ENCODE data around the gene CPM. TPM values are rescaled to one million over a fixed set of nuclear protein-coding genes. Genes with fewer than 3 reads are reported as not detected.
"Not testable (repeated sequence)": the region's sequence is repeated elsewhere in the genome, so short reads cannot be mapped to it uniquely, and the experiment has no call there.

CPM gene
- total RNA-seq, 2 experiments from 2014 or later: 18.0 to 18.7 TPM

- H3K9me3 Mint-ChIP-seq (ENCODE audit: low read depth); H3K27me3 Mint-ChIP-seq; ATAC-seq; DNase-seq; CTCF ChIA-PET: not testable (repeated sequence)
- POLR2A ChIA-PET: interaction anchor here (0.7 kb wide), 1 partner anchor 662 kb away, joined by 7 read pairs; no protein-coding TSS in a partner anchor
- Mint-ChIP-seq H3K27ac (peak overlapping the region; percentile 99), H3K36me3 (ENCODE audit: low read depth) (peaks cover 54% of the 10 kb centered on the region), H3K4me1 (peaks cover 50% of the 10 kb centered on the region), H3K4me3 (peak overlapping the region; percentile 88)
- intact Hi-C loops (cut with DNase I, micrococcal nuclease): loop anchor here in 1 of 2 experiments (10.0 kb wide), 1 partner anchor 775 kb away; the partner anchor contains the start of gene CCT2
Measured at GRCh38 chr12:68810027-68810389, 123.0 kb downstream of the CPM start.

GRCh38 chr12:68809190-68810026 is 123.6 kb downstream of the CPM start:
- no peaks in the 10 kb centered on the region for H3K27me3 Mint-ChIP-seq
- peak overlapping the region; percentile 88 for H3K4me3 Mint-ChIP-seq
- DNase-seq (no peak), ATAC-seq (peak; percentile 1)
- CTCF ChIA-PET: interaction anchor here (0.5 to 3.1 kb wide), 7 partner anchors 9 to 63 kb away, joined by 3 to 18 read pairs (median 4); partner anchors contain the start of gene SLC35E3
- H3K9me3 Mint-ChIP-seq (ENCODE audit: low read depth): no peaks in the 10 kb centered on the region
- intact Hi-C loops (cut with DNase I, micrococcal nuclease): loop anchor here (1.0 to 10.0 kb wide), 5 partner anchors 18 to 775 kb away; partner anchors contain the start of genes RAP1B (in 2 of the 2), CCT2 (in 1 of the 2) and MDM1 (in 1 of the 2)
- H3K4me1 Mint-ChIP-seq: peaks cover 45% of the 10 kb centered on the region
- POLR2A ChIA-PET: interaction anchor here (0.6 to 1.2 kb wide), 3 partner anchors 9 to 522 kb away, joined by 3 read pairs; no protein-coding TSS in a partner anchor
- H3K36me3 Mint-ChIP-seq (ENCODE audit: low read depth): peaks cover 48% of the 10 kb centered on the region
- H3K27ac Mint-ChIP-seq: peak overlapping the region; percentile 99

DNA sequence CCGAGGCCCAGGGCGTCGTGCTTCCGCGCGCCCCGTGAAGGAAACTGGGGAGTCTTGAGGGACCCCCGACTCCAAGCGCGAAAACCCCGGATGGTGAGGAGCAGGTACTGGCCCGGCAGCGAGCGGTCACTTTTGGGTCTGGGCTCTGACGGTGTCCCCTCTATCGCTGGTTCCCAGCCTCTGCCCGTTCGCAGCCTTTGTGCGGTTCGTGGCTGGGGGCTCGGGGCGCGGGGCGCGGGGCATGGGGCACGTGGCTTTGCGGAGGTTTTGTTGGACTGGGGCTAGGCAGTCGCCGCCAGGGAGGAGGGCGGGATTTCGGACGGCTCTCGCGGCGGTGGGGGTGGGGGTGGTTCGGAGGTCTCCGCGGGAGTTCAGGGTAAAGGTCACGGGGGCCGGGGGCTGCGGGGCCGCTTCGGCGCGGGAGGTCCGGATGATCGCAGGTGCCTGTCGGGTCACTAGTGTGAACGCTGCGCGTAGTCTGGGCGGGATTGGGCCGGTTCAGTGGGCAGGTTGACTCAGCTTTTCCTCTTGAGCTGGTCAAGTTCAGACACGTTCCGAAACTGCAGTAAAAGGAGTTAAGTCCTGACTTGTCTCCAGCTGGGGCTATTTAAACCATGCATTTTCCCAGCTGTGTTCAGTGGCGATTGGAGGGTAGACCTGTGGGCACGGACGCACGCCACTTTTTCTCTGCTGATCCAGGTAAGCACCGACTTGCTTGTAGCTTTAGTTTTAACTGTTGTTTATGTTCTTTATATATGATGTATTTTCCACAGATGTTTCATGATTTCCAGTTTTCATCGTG is 124.4 kb downstream of the CPM start:
- H3K36me3 Mint-ChIP-seq (ENCODE audit: low read depth): peaks cover 44% of the 10 kb centered on the region
- CTCF ChIA-PET: interaction anchor here (0.8 to 3.1 kb wide), 10 partner anchors 9 to 120 kb away, joined by 3 to 18 read pairs (median 6); partner anchors contain the start of gene SLC35E3
- H3K27ac Mint-ChIP-seq: peak overlapping the region; percentile 99
- ATAC-seq: peak; percentile 35
- H3K27me3 Mint-ChIP-seq: no peaks in the 10 kb centered on the region
- POLR2A ChIA-PET: interaction anchor here (0.6 to 1.2 kb wide), 5 partner anchors 10 to 567 kb away, joined by 3 read pairs; no protein-coding TSS in a partner anchor
- peak; percentile 83 for DNase-seq
- H3K4me3 Mint-ChIP-seq: peak overlapping the region; percentile 88
- no peaks in the 10 kb centered on the region for H3K9me3 Mint-ChIP-seq (ENCODE audit: low read depth)
- intact Hi-C loops (cut with DNase I, micrococcal nuclease): loop anchor here (1.0 to 10.0 kb wide), 10 partner anchors 19 to 476 kb away; partner anchors contain the start of genes MDM1 (in 2 of the 2), RAP1B (in 2 of the 2), CPM (in 1 of the 2) and CPSF6 (in 1 of the 2)
- peaks cover 41% of the 10 kb centered on the region for H3K4me1 Mint-ChIP-seq

DNA sequence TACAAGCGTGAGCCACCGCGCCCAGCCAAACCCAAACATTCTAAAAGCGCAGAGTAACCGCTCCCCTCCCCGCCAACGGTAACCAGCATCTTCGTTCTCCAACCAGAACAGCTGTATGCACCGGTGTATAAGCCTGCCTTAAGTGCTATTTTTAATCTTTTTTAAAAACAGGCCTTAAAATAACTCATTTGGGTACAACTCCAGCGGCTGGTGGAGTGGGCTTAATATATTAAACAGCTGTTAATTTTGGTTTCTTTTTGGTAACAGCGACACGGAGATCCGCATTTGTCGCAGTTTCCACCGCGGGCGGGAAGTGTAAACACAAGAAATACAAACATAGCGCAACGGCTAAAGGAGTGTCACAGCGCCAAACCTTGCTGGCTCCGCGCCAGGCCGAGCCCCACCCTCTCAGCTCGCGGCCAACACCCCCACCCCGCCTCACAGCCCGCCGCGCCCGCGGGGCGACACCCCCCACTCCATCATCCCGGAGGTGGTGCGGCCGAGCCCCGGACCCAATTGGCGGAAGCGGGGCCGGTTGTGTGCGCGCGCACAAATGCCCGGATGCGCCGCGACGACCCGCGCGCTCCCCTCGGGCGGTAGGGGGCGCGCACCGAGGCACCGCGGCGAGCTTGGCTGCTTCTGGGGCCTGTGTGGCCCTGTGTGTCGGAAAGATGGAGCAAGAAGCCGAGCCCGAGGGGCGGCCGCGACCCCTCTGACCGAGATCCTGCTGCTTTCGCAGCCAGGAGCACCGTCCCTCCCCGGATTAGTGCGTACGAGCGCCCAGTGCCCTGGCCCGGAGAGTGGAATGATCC is 125.2 kb downstream of the CPM start, which contains the start of gene MDM2:
TSS of gene MDM2 (plus strand) at position 602 of the 812 bp plus-strand sequence. CDS start 301 bp downstream, outside the sequence.
- Mint-ChIP-seq H3K4me1 (peaks cover 34% of the 10 kb centered on the region), H3K9me3 (ENCODE audit: low read depth) (no peaks in the 10 kb centered on the region), H3K36me3 (ENCODE audit: low read depth) (peaks cover 37% of the 10 kb centered on the region), H3K27me3 (no peaks in the 10 kb centered on the region), H3K4me3 (peak within 1 kb of the TSS; percentile 88), H3K27ac (peak within 1 kb of the TSS; percentile 99)
- ChIA-PET POLR2A (interaction anchor here (0.8 to 1.2 kb wide), 2 partner anchors 11 to 567 kb away, joined by 3 read pairs; no protein-coding TSS in a partner anchor), CTCF (interaction anchor here (0.6 to 3.1 kb wide), 8 partner anchors 10 to 119 kb away, joined by 3 to 18 read pairs (median 9); partner anchors contain the start of gene SLC35E3)
- DNase-seq (peak; percentile 96), ATAC-seq (peak; percentile 89)
- intact Hi-C loops (cut with DNase I, micrococcal nuclease): loop anchor here (1.0 to 10.0 kb wide), 11 partner anchors 20 to 475 kb away; partner anchors contain the start of genes MDM1 (in 2 of the 2), NUP107 (in 2 of the 2), RAP1B (in 2 of the 2) and SLC35E3 (in 2 of the 2)

DNA sequence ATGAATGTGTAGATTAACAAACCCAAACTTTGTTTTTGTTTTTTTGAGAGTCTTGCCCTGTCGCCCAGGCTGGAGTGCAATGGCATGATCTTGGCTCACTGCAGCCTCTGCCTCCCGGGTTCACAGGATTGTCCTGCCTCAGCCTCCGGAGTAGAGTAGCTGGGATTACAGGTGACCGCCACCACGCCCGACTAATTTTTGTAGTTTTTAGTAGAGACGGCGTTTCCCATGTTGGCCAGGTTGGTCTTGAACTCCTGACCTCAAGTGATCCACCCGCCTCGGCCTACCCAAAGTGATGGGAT is 125.7 kb downstream of the CPM start:
- H3K9me3 Mint-ChIP-seq (ENCODE audit: low read depth); H3K27me3 Mint-ChIP-seq; POLR2A ChIA-PET; DNase-seq; ATAC-seq: not testable (repeated sequence)
- intact Hi-C loops (cut with DNase I, micrococcal nuclease): loop anchor here in 1 of 2 experiments (1.0 to 10.0 kb wide), 3 partner anchors 61 to 472 kb away; partner anchors contain the start of genes MDM1, NUP107 and SLC35E3
- H3K27ac Mint-ChIP-seq: peak overlapping the region; percentile 95
- peak overlapping the region; percentile 88 for H3K4me3 Mint-ChIP-seq
- H3K4me1 Mint-ChIP-seq: peaks cover 29% of the 10 kb centered on the region
- H3K36me3 Mint-ChIP-seq (ENCODE audit: low read depth): peaks cover 32% of the 10 kb centered on the region
- CTCF ChIA-PET: interaction anchor here (0.6 to 3.1 kb wide), 7 partner anchors 10 to 119 kb away, joined by 3 to 18 read pairs (median 10); partner anchors contain the start of gene SLC35E3

DNA sequence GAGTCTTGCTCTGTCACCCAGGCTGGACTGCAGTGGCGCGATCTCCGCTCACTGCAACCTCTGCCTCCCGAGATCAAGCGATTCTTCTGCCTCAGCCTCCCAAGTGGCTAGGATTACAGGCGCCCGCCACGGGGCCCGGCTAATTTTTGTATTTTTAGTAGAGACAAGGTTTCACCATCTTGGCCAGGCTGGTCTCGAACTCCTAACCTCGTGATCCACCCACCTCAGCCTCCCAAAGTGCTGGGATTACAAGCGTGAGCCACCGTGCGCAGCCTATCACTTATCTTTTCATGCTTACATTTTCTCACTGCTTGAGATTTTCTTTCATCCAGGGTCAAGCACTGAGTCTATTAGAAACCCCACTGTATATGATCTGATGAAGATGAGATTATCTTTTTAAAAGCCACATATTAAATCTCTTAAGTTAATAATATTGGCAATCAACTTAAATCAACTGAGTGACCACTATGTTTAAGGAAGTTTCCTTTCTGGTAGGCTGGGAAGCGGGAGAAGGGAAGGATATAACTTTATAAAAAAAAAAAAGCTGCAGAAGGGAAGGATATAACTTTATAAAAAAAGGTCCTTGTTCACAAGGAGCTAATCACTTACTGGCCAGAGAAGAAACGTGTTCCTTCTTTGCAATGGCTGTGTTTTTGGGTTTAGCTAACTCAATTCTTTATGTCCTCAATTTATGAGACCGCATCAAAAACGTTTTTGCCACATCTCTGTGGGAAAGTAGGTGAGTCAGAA is 126.3 kb downstream of the CPM start:
- POLR2A ChIA-PET: no interaction called here
- intact Hi-C loops (cut with DNase I, micrococcal nuclease): loop anchor here in 1 of 2 experiments (1.0 to 10.0 kb wide), 3 partner anchors 60 to 472 kb away; partner anchors contain the start of genes MDM1, NUP107 and SLC35E3
- H3K4me1 Mint-ChIP-seq: peaks cover 27% of the 10 kb centered on the region
- H3K27ac Mint-ChIP-seq: peak overlapping the region; percentile 67
- CTCF ChIA-PET: interaction anchor here (1.6 to 3.1 kb wide), 4 partner anchors 11 to 60 kb away, joined by 10 to 18 read pairs (median 14); partner anchors contain the start of gene SLC35E3
- ATAC-seq (no peak), DNase-seq (no peak)
- no peaks in the 10 kb centered on the region for H3K9me3 Mint-ChIP-seq (ENCODE audit: low read depth)
- H3K4me3 Mint-ChIP-seq: peak overlapping the region; percentile 88
- no peaks in the 10 kb centered on the region for H3K27me3 Mint-ChIP-seq
- H3K36me3 Mint-ChIP-seq (ENCODE audit: low read depth): peaks cover 30% of the 10 kb centered on the region

GRCh38 chr12:68805592-68806120 is 127.3 kb downstream of the CPM start:
- ChIA-PET POLR2A (no interaction called here), CTCF (no interaction called here)
- no peak for ATAC-seq
- DNase-seq: no peak
- intact Hi-C loops (cut with DNase I, micrococcal nuclease): loop anchor here in 1 of 2 experiments (2.0 to 10.0 kb wide), 2 partner anchors 119 to 471 kb away; partner anchors contain the start of genes MDM1 and NUP107
- no peaks in the 10 kb centered on the region for H3K9me3 Mint-ChIP-seq (ENCODE audit: low read depth)
- H3K27me3 Mint-ChIP-seq: no peaks in the 10 kb centered on the region
- peaks cover 16% of the 10 kb centered on the region for H3K4me1 Mint-ChIP-seq
- H3K27ac Mint-ChIP-seq: no peak overlapping the region
- no peak overlapping the region for H3K4me3 Mint-ChIP-seq
- peaks cover 21% of the 10 kb centered on the region for H3K36me3 Mint-ChIP-seq (ENCODE audit: low read depth)

GRCh38 chr12:68804657-68805591 is 128.0 kb downstream of the CPM start:
- Mint-ChIP-seq H3K4me1 (peaks cover 16% of the 10 kb centered on the region), H3K27ac (no peak overlapping the region), H3K27me3 (no peaks in the 10 kb centered on the region), H3K4me3 (no peak overlapping the region), H3K36me3 (ENCODE audit: low read depth) (peaks cover 17% of the 10 kb centered on the region), H3K9me3 (ENCODE audit: low read depth) (no peaks in the 10 kb centered on the region)
- ChIA-PET POLR2A (no interaction called here), CTCF (no interaction called here)
- intact Hi-C loops (cut with DNase I, micrococcal nuclease): loop anchor here in 1 of 2 experiments (10.0 kb wide), 1 partner anchor 470 kb away; the partner anchor contains the start of gene MDM1
- DNase-seq (no peak), ATAC-seq (no peak)
